Spleen (tissue), 11 donors: ENCODE results near the gene MEMO1. TPM values are rescaled to one million over a fixed set of nuclear protein-coding genes. Genes with fewer than 3 reads are reported as not detected.

Experiments
- DNase-seq: peaks from one replicate; pipeline ENCODE4 v3.0.0-alpha.2; 2020
- H3K27ac ChIP-seq, 8 donors: fragments of 200-600 bp; sonication (generic) in 7 of 8; 1 replicate in 4 of 8; 2 replicates in 4 of 8; pipeline versions ENCODE4 v1.5.0 to v1.8.0; 2016 to 2021; ENCODE audit warnings: inconsistent platforms in 4 of 8, mild to moderate bottlenecking in 4 of 8, moderate library complexity in 1 of 8
- H3K27me3 ChIP-seq, 7 donors: fragments of 200-600 bp; sonication (generic) in 6 of 7; replicated peaks in 1 of 7; 1 replicate in 4 of 7; 2 replicates in 3 of 7; pipeline versions ENCODE4 v1.5.0 to v1.8.0; 2016 to 2021; ENCODE audit warnings: inconsistent platforms in 3 of 7, mild to moderate bottlenecking in 1 of 7
- H3K36me3 ChIP-seq, 6 donors: fragments of 200-600 bp; sonication (generic) in 5 of 6; 1 replicate in 4 of 6; 2 replicates in 2 of 6; pipeline versions ENCODE4 v1.5.0 to v1.8.0; 2016 to 2021; ENCODE audit warnings: inconsistent platforms in 2 of 6
- H3K4me1 ChIP-seq, 6 donors: fragments of 200-600 bp; sonication (generic) in 5 of 6; 1 replicate in 3 of 6; 2 replicates in 3 of 6; pipeline versions ENCODE4 v1.5.0 to v1.8.0; 2016 to 2021; ENCODE audit warnings: inconsistent platforms in 3 of 6
- H3K4me3 ChIP-seq, 8 donors: fragments of 200-600 bp; sonication (generic) in 7 of 8; 1 replicate in 4 of 8; 2 replicates in 4 of 8; pipeline versions ENCODE4 v1.5.0 to v1.8.0; 2016 to 2021; ENCODE audit warnings: inconsistent platforms in 4 of 8, mild to moderate bottlenecking in 4 of 8, moderate library complexity in 2 of 8
- H3K9me3 ChIP-seq, 8 donors: fragments of 200-600 bp; sonication (generic) in 7 of 8; 1 replicate in 4 of 8; 2 replicates in 4 of 8; pipeline versions ENCODE4 v1.5.0 to v1.8.0; 2016 to 2021; ENCODE audit warnings: inconsistent platforms in 4 of 8
- CTCF ChIP-seq, 11 experiments: fragments of 200-600 bp in 7 of 11; fragments of 450-650 bp in 4 of 11; sonication (generic) in 4 of 11; IDR thresholded peaks in 8 of 11; conservative IDR thresholded peaks in 3 of 11; 1 replicate in 7 of 11; 2 replicates in 4 of 11; pipeline versions ENCODE4 v1.4.0 to v1.8.0; 2016 to 2021; ENCODE audit warnings: antibody characterized with exemption in 11 of 11, inconsistent platforms in 4 of 11, mild to moderate bottlenecking in 1 of 11
- POLR2A ChIP-seq, 3 donors: fragments of 450-650 bp; IDR thresholded peaks; one replicate each; pipeline ENCODE4 v1.5.1; 2017; ENCODE audit warnings: antibody characterized with exemption in 3 of 3, mild to moderate bottlenecking in 1 of 3
- POLR2AphosphoS5 ChIP-seq, 3 donors: sonication (generic); formaldehyde crosslinking; IDR thresholded peaks; one replicate each; pipeline ENCODE4 v1.5.1; 2017; ENCODE audit warnings: antibody characterized with exemption in 3 of 3
- WGBS, 5 donors: extraction: QIAGEN DNeasy Blood & Tissue Kit in 3 of 5; methylation state at CpG; one replicate each; pipeline versions ENCODE4 v1.1.5 to v1.1.7; 2013 to 2018; 5-methylcytosine and 5-hydroxymethylcytosine counted together
- intact Hi-C: fragments of 100-400 bp; cut with DNase I; formaldehyde crosslinking; loops from one replicate; pipeline ENCODE4 v1.15.0; 2023; ENCODE audit warnings: low total_unique reads
- polyA plus RNA-seq, 3 donors: library from polyadenylated mRNA; stranded (reverse); fragments of 200-250 nt; gene quantifications; one replicate each; pipeline ENCODE4 v1.2.1, GENCODE V29; 2013
- total RNA-seq, 7 donors: library from RNA; depleted of rRNA in 3 of 7; stranded (reverse); fragments of >200 nt in 3 of 7; fragmentation: NEBNext Ultra II Directional in 4 of 7; extraction: Animal tissue kit (Norgen Biotek cat#: 25700) in 4 of 7; gene quantifications; one replicate each; pipeline versions ENCODE4 v1.1.0 to v1.2.1, GENCODE V29; 2016 to 2021
- donor health status: healthy with polysubstance abuse.
- donor health status: DM: no; HTN: no; CAD: no; lungs with moderate emphysema.
- donor health status: DM: no; HTN: no; CAD: no.
- donor health status: Bipolar disorder and iron deficiency.
- donor health status: healthy.
- donor health status: DM: no; HTN: no; CAD: no.
- donor health status: DM: yes; HTN: yes; CAD: no.

MEMO1 gene
- total and polyA plus RNA-seq, 10 donors: 26.9 to 55.7 (median 40.6) TPM

- Histone ChIP-seq H3K9me3 (no peaks in the 10 kb centered on the region), H3K36me3 (peaks cover 0 to 16% (median 11%) of the 10 kb centered on the region in 6 donors), H3K27me3 (no peaks in the 10 kb centered on the region), H3K4me1 (peaks cover 0 to 44% (median 4%) of the 10 kb centered on the region in 6 donors), H3K4me3 (no peak overlapping the region), H3K27ac (no peak overlapping the region)
- no peak for TF ChIP-seq CTCF (IDR thresholded peaks at IDR 0.05 in 8 of 11, conservative IDR thresholded peaks at IDR 0.05 in 3 of 11)
- TF ChIP-seq POLR2AphosphoS5 (IDR thresholded peaks at IDR 0.05): no peak
- TF ChIP-seq POLR2A (IDR thresholded peaks at IDR 0.05): no peak
- intact Hi-C loops: no loop called here
- 61 to 78% (median 76%) methylated on average over 4 of the region's 4 CpGs for WGBS, 5 donors
- no peak for DNase-seq
Observed at GRCh38 chr2:31946838-31947237, 64.0 kb downstream of the MEMO1 start.

GRCh38 chr2:31945572-31945935 is 65.3 kb downstream of the MEMO1 start:
- H3K4me3 ChIP-seq: no peak overlapping the region
- peaks cover 0 to 27% (median 11%) of the 10 kb centered on the region in 6 donors for H3K36me3 ChIP-seq
- H3K9me3 ChIP-seq: no peaks in the 10 kb centered on the region
- H3K27ac ChIP-seq: no peak overlapping the region
- 43 to 70% (median 59%) methylated on average over 1 of the region's 1 CpG for WGBS, 5 donors
- no peak for TF ChIP-seq POLR2AphosphoS5 (IDR thresholded peaks at IDR 0.05)
- no peak for TF ChIP-seq CTCF (IDR thresholded peaks at IDR 0.05 in 8 of 11, conservative IDR thresholded peaks at IDR 0.05 in 3 of 11)
- no peak for TF ChIP-seq POLR2A (IDR thresholded peaks at IDR 0.05)
- intact Hi-C loops: no loop called here
- no peaks in the 10 kb centered on the region for H3K27me3 ChIP-seq
- H3K4me1 ChIP-seq: peaks cover 0 to 44% (median 4%) of the 10 kb centered on the region in 6 donors
- no peak for DNase-seq

GRCh38 chr2:31944828-31945571 is 65.8 kb downstream of the MEMO1 start:
- H3K27me3 ChIP-seq: no peaks in the 10 kb centered on the region
- H3K4me3 ChIP-seq: no peak overlapping the region
- 89 to 98% (median 94%) methylated on average over 2 of the region's 2 CpGs for WGBS, 5 donors
- no peaks in the 10 kb centered on the region for H3K9me3 ChIP-seq
- peaks cover 0 to 33% (median 11%) of the 10 kb centered on the region in 6 donors for H3K36me3 ChIP-seq
- no peak for DNase-seq
- H3K4me1 ChIP-seq: peaks cover 0 to 44% (median 4%) of the 10 kb centered on the region in 6 donors
- intact Hi-C loops: no loop called here
- TF ChIP-seq CTCF (IDR thresholded peaks at IDR 0.05 in 8 of 11, conservative IDR thresholded peaks at IDR 0.05 in 3 of 11): no peak
- TF ChIP-seq POLR2AphosphoS5 (IDR thresholded peaks at IDR 0.05): no peak
- TF ChIP-seq POLR2A (IDR thresholded peaks at IDR 0.05): no peak
- no peak overlapping the region for H3K27ac ChIP-seq

- H3K36me3 ChIP-seq: peaks cover 0 to 42% (median 11%) of the 10 kb centered on the region in 6 donors
- 84 to 92% (median 88%) methylated on average over 3 of the region's 3 CpGs for WGBS, 5 donors
- H3K27me3 ChIP-seq: no peaks in the 10 kb centered on the region
- peaks cover 0 to 44% (median 4%) of the 10 kb centered on the region in 6 donors for H3K4me1 ChIP-seq
- no peak overlapping the region for H3K27ac ChIP-seq
- no peak for TF ChIP-seq POLR2A (IDR thresholded peaks at IDR 0.05)
- TF ChIP-seq POLR2AphosphoS5 (IDR thresholded peaks at IDR 0.05): no peak
- intact Hi-C loops: no loop called here
- no peak for DNase-seq
- H3K4me3 ChIP-seq: no peak overlapping the region
- H3K9me3 ChIP-seq: no peaks in the 10 kb centered on the region
Observed at GRCh38 chr2:31943636-31944225, 67.1 kb downstream of the MEMO1 start.
